ENCODE data around the gene JAKMIP2.

GRCh38 chr5:147760086-147760875 lies 22.2 kb downstream of the JAKMIP2 start:
- TF ChIP-seq, protein P1, sequence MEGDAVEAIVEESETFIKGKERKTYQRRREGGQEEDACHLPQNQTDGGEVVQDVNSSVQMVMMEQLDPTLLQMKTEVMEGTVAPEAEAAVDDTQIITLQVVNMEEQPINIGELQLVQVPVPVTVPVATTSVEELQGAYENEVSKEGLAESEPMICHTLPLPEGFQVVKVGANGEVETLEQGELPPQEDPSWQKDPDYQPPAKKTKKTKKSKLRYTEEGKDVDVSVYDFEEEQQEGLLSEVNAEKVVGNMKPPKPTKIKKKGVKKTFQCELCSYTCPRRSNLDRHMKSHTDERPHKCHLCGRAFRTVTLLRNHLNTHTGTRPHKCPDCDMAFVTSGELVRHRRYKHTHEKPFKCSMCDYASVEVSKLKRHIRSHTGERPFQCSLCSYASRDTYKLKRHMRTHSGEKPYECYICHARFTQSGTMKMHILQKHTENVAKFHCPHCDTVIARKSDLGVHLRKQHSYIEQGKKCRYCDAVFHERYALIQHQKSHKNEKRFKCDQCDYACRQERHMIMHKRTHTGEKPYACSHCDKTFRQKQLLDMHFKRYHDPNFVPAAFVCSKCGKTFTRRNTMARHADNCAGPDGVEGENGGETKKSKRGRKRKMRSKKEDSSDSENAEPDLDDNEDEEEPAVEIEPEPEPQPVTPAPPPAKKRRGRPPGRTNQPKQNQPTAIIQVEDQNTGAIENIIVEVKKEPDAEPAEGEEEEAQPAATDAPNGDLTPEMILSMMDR (conservative IDR thresholded peaks at IDR 0.05; ENCODE audit: low read length) = no peak
- no peak for TF ChIP-seq EZH2phosphoT487 (IDR thresholded peaks at IDR 0.05; ENCODE audit: borderline replicate concordance)
